GM21390 (cell line): ENCODE results near the gene DNAJB8.

Experiments used
- ATAC-seq: cut with Tn5 transposase; IDR thresholded peaks from one replicate; pipeline ENCODE4 v1.9.1; 2021; ENCODE audit not compliant: unreplicated experiment

The DNAJB8 gene

GRCh38 chr3:128484404-128485281, 18.0 kb upstream of the DNAJB8 start:
- no peak for ATAC-seq

- ATAC-seq: no peak
Observed at GRCh38 chr3:128483657-128484403, 17.1 kb upstream of the DNAJB8 start.

- no peak for ATAC-seq
Observed at GRCh38 chr3:128482666-128483656, 16.3 kb upstream of the DNAJB8 start.

- no peak for ATAC-seq
Observed at GRCh38 chr3:128482175-128482574, 15.5 kb upstream of the DNAJB8 start.

GRCh38 chr3:128481438-128481942, 14.8 kb upstream of the DNAJB8 start:
- ATAC-seq: no peak

GRCh38 chr3:128480717-128481437, 14.2 kb upstream of the DNAJB8 start:
- no peak for ATAC-seq

- no peak for ATAC-seq
Observed at GRCh38 chr3:128480278-128480677, 13.6 kb upstream of the DNAJB8 start.

- no peak for ATAC-seq
Observed at GRCh38 chr3:128479558-128480086, 12.9 kb upstream of the DNAJB8 start.

- ATAC-seq: no peak
Observed at GRCh38 chr3:128478576-128479506, 12.2 kb upstream of the DNAJB8 start.

- ATAC-seq: no peak
Observed at GRCh38 chr3:128476659-128477058, 10.0 kb upstream of the DNAJB8 start.

- no peak for ATAC-seq
Observed at GRCh38 chr3:128475355-128475754, 8.7 kb upstream of the DNAJB8 start.

- ATAC-seq: no peak
Observed at GRCh38 chr3:128473737-128474136, 7.0 kb upstream of the DNAJB8 start.

- no peak for ATAC-seq
Observed at GRCh38 chr3:128473180-128473519, 6.5 kb upstream of the DNAJB8 start.

- ATAC-seq: no peak
Observed at GRCh38 chr3:128472449-128473179, 5.9 kb upstream of the DNAJB8 start.

GRCh38 chr3:128471720-128472119, 5.0 kb upstream of the DNAJB8 start:
- ATAC-seq: no peak

- no peak for ATAC-seq
Observed at GRCh38 chr3:128471110-128471509, 4.4 kb upstream of the DNAJB8 start.

GRCh38 chr3:128470134-128470899, 3.6 kb upstream of the DNAJB8 start:
- no peak for ATAC-seq
